TTC549 (cell line): Measurements from ENCODE around the gene RGL2.
"Not testable (repeated sequence)": the region's sequence is repeated elsewhere in the genome, so short reads cannot be mapped to it uniquely, and the experiment has no call there.

Source experiments
- FAIRE-seq: peaks from 2 replicates; lab custom pipeline; 2012; peaks lifted over from hg19 to GRCh38; lab: Jason Lieb, UNC

RGL2 gene, protein sequence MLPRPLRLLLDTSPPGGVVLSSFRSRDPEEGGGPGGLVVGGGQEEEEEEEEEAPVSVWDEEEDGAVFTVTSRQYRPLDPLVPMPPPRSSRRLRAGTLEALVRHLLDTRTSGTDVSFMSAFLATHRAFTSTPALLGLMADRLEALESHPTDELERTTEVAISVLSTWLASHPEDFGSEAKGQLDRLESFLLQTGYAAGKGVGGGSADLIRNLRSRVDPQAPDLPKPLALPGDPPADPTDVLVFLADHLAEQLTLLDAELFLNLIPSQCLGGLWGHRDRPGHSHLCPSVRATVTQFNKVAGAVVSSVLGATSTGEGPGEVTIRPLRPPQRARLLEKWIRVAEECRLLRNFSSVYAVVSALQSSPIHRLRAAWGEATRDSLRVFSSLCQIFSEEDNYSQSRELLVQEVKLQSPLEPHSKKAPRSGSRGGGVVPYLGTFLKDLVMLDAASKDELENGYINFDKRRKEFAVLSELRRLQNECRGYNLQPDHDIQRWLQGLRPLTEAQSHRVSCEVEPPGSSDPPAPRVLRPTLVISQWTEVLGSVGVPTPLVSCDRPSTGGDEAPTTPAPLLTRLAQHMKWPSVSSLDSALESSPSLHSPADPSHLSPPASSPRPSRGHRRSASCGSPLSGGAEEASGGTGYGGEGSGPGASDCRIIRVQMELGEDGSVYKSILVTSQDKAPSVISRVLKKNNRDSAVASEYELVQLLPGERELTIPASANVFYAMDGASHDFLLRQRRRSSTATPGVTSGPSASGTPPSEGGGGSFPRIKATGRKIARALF

GRCh38 chr6:33298773-33299236 lies at the start of gene RGL2:
Gene RGL2 (minus strand): TSS chr6:33298942. CDS start chr6:33298610, 332 bp downstream.
- no peak for FAIRE-seq

DNA sequence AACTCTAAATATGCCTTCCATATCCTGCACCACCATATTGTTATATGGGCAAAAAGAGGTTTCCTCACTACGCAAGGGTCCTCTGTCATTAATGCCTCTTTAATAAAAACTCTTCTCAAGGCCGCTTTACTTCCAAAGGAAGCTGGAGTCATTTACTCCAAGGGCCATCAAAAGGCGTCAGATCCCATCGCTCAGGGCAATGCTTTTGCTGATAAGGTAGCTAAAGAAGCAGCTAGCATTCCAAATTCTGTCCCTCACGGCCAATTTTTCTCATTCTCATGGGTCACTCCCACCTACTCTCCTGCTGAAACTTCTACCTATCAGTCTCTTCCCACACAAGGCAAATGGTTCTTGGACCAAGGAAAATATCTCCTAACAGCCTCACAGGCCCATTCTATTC lies 49.1 kb upstream of the RGL2 start:
- FAIRE-seq = no peak

- FAIRE-seq = not testable (repeated sequence)
Measured at GRCh38 chr6:33346972-33347371, 48.2 kb upstream of the RGL2 start.

GRCh38 chr6:33344701-33345697 lies 46.3 kb upstream of the RGL2 start:
- no peak for FAIRE-seq

- no peak for FAIRE-seq
Measured at GRCh38 chr6:33343953-33344611, 45.3 kb upstream of the RGL2 start.

GRCh38 chr6:33343606-33343952 lies 44.8 kb upstream of the RGL2 start:
- FAIRE-seq = not testable (repeated sequence)

DNA sequence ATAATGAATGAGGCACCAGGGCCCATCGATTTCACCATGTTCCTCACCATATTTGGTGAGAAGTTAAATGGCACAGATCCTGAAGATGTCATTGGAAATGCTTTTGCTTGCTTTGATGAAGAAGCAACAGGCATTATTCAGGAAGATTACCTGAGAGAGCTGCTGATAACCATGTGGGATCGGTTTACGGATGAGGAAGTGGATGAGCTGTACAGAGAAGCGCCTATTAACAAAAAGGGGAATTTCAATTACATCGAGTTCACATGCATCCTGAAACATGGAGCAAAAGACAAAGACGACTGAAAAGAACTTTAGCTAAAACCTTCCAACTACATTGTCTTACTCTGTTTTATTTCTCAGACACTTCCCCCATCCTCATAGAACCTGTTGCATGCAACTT lies 40.5 kb upstream of the RGL2 start:
- FAIRE-seq = no peak

DNA sequence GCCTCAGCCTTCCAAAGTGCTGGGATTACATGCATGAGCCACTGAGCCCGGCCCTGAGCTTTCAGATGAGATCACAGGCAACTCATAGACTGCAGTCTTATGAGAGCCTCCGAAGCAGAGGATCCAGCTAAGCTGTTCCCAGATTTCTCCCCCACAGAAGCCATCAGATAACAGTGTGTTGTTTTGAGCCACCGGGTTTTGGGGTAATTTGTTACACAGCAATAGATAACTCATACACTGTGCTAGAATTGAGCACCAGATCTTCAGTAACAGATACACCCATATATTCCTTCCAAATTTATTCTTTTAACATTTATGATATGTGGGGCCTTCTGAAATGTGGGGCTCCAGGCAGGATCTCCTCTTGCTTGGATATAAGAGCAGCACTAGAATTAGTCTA lies 37.8 kb upstream of the RGL2 start:
- FAIRE-seq = no peak

DNA sequence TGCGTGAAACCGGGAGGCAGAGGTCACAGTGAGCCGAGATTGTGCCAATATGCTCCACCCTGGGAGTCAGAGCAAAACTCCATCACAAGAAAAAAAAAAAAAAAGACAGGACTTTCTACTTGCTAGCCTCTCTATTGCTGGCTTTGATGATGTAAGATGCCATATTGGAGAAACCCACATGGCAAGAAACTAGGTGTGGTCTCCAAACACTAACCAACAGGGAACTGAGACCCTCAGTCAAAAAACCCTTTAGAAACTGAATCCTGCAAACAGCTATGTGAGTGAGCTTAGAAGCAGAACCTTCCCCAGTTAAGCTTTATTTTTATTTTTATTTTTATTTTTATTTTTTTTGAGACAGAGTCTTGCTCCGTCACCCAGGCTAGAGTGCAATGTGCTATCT lies 37.2 kb upstream of the RGL2 start:
- no peak for FAIRE-seq

GRCh38 chr6:33333666-33334065 lies 34.9 kb upstream of the RGL2 start:
- FAIRE-seq = no peak

GRCh38 chr6:33330736-33331135 lies 32.0 kb upstream of the RGL2 start:
- FAIRE-seq = no peak

DNA sequence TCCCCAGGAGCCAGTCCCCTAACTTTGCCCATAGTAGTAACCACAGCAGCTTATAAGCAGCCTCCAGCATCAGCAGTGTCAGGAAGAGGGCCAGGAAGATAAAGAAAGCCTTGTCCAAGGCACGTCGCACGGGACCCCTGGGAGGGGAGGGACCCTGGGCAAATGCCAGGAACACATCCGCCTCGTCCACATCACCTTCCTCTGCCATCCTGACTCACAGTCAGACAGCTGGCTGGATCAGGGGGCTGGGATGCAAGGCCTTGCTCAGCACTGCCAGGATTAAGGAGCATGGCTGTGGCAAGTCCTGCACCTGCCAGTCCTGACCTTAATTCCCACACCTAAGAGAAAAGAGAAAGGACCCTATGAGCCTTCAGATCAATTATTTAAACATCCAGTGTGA lies 30.3 kb upstream of the RGL2 start:
- no peak for FAIRE-seq

DNA sequence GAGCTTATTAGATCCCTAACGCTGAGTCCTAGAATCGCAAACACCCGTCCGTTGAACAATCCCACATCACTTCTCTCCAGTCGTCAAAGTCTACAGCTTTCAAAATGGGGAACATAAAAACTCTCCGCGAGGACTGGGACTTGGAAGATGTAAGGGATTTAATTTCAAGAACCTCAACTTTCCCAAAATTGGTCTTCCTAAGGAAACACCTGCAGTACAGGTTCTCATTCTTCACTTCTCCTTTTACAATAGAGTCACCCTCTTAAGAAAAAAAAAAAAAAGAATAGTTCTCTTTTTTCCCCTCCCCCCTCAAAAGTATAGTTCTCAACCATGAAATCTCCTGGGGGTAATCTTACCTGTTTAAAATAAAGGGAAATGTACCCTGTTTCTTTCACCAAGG lies 25.4 kb upstream of the RGL2 start:
- no peak for FAIRE-seq

DNA sequence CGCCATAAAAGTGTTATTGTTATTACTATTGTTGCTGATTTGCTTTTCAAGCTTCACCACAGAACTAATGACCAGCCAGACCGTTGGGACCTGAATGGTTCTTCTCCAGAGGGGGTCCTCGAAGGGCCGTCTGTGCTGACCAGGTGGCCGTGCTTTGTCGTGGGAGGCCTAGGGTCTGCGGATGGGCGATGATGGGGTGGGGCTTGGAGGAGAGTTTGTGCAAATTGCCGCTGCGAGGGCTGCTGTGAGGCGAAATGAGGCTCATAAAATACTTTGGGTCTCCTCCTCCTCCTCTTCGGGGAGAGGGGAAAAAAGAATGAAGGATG lies 24.8 kb upstream of the RGL2 start:
- no peak for FAIRE-seq

- FAIRE-seq = no peak
Measured at GRCh38 chr6:33321227-33321626, 22.5 kb upstream of the RGL2 start.

- FAIRE-seq = no peak
Measured at GRCh38 chr6:33320315-33321181, 21.8 kb upstream of the RGL2 start.

- no peak for FAIRE-seq
Measured at GRCh38 chr6:33319939-33320314, 21.2 kb upstream of the RGL2 start.

DNA sequence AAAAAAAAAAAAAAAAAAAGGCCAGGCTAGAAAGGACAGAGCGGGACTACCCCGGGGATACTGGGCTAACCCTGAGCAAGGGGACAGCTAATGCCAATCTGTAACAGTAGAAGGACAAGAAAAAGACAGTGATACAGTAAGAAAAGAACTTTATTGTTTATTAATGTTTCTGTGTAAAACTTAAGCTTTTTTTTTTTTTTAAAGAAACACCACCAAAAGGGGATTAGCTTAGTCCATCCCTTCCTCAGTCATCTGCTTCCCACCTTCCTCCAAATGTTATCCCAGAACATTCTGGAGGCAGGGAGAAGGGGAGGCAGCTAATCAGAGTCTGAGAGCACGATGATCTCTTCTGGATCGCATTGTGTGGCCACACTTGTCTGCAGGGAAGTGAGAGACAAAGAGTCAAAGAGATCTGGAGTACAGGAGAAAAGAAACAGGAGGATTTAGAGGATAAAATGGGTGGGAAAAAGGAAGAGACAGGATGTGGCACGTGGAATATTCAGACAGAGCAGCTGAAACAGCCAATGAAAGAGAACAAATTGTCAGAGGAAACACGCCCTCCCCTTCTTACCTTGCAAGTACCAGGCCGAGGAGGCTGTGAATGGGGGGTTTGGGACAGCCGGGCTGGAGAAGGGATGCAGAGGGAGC lies 19.8 kb upstream of the RGL2 start:
- FAIRE-seq = no peak

GRCh38 chr6:33317669-33318425 lies 19.1 kb upstream of the RGL2 start, which contains the start of gene ZBTB22:
Gene ZBTB22 (minus strand): TSS chr6:33317744. CDS start chr6:33316916, 828 bp downstream.
- peak; percentile 96 for FAIRE-seq

GRCh38 chr6:33317419-33317668 lies 18.6 kb upstream of the RGL2 start:
- no peak for FAIRE-seq
